Prostate gland (tissue), 2 donors: Measurements from ENCODE around the gene SPATA21. TPM values are rescaled to one million over a fixed set of nuclear protein-coding genes. Genes with fewer than 3 reads are reported as not detected.

Experiments used
- DNase-seq: peaks from one replicate; pipeline ENCODE4 v3.0.0-alpha.2; 2019; ENCODE audit warnings: low spot score
- H3K27ac ChIP-seq, 2 donors: fragments of 200-600 bp; sonication (generic); 2 replicates each; pipeline ENCODE4 v1.5.1; 2017 to 2019
- H3K27me3 ChIP-seq: fragments of 200-600 bp; sonication (generic); replicated peaks from 2 replicates; pipeline ENCODE4 v1.5.1; 2019; ENCODE audit not compliant: insufficient read depth
- H3K36me3 ChIP-seq, 2 donors: fragments of 200-600 bp; sonication (generic); 1 replicate in 1 of 2; 2 replicates in 1 of 2; pipeline versions ENCODE4 v1.5.1 to v1.8.1; 2017 to 2019
- H3K4me1 ChIP-seq: fragments of 200-600 bp; sonication (generic); replicated peaks from 2 replicates; pipeline ENCODE4 v1.5.1; 2019
- H3K4me3 ChIP-seq, 2 donors: fragments of 200-600 bp; sonication (generic); 2 replicates each; pipeline ENCODE4 v1.5.1; 2017 to 2019
- H3K9me3 ChIP-seq: fragments of 200-600 bp; sonication (generic); 2 replicates; pipeline ENCODE4 v1.5.1; 2017
- POLR2A ChIP-seq: fragments of 450-650 bp; IDR thresholded peaks from one replicate; pipeline ENCODE4 v1.6.1; 2016; ENCODE audit warnings: antibody characterized with exemption, mild to moderate bottlenecking
- POLR2AphosphoS5 ChIP-seq: sonication (generic); formaldehyde crosslinking; IDR thresholded peaks from one replicate; pipeline ENCODE4 v1.6.1; 2017; ENCODE audit warnings: antibody characterized with exemption
- WGBS: methylation state at CpG from one replicate; pipeline ENCODE4 v1.1.5; 2018; 5-methylcytosine and 5-hydroxymethylcytosine counted together
- intact Hi-C: fragments of 100-400 bp; cut with DNase I; formaldehyde crosslinking; loops from one replicate; pipeline ENCODE4 v1.14.2; 2022
- total RNA-seq, 2 donors: library from RNA; depleted of rRNA; stranded (reverse); fragments of >200 nt; gene quantifications; one replicate each; pipeline ENCODE4 v1.1.0, GENCODE V29; 2016
- TF ChIP-seq, protein P1 (sequence below), 4 experiments: fragments of 200-600 bp in 2 of 4; fragments of 450-650 bp in 2 of 4; sonication (generic) in 2 of 4; IDR thresholded peaks; 1 replicate in 3 of 4; 2 replicates in 1 of 4; pipeline ENCODE4 v1.5.1; 2016 to 2019; ENCODE audit warnings: antibody characterized with exemption in 4 of 4, mild to moderate bottlenecking in 2 of 4, moderate library complexity in 2 of 4

Gene SPATA21
- total RNA-seq, 2 donors from 2014 or later: not detected

DNA sequence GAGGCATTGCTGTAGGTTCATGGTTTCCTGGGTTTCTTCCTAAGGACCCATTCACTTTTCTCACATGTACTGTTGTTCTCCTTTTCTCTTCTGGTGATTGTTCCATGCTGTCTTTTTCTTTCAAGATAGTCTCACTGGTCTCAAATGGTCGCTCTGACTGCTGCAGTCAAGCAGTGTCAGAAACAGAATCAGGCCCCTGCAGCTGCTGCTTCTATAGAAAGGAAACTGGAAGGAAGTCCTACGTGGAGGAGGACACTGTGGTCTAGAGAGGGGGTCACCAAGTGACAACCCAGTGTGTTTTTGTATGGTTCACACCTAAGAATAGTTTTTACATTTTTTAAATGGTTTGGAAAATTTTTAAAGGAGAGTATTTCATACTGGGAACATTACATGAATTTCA, 5.7 kb upstream of the SPATA21 start:
- H3K36me3 ChIP-seq: peaks cover 2 to 3% of the 10 kb centered on the region in 2 donors
- intact Hi-C loops: no loop called here
- WGBS: 71% methylated on average over 2 of the region's 2 CpGs
- no peak overlapping the region for H3K4me3 ChIP-seq
- no peak for DNase-seq
- H3K27me3 ChIP-seq: no peaks in the 10 kb centered on the region
- H3K9me3 ChIP-seq: no peaks in the 10 kb centered on the region
- H3K27ac ChIP-seq: no peak overlapping the region
- H3K4me1 ChIP-seq: peaks cover 4% of the 10 kb centered on the region
- TF ChIP-seq POLR2AphosphoS5 (no peak), POLR2A (no peak)
- TF ChIP-seq, protein P1, sequence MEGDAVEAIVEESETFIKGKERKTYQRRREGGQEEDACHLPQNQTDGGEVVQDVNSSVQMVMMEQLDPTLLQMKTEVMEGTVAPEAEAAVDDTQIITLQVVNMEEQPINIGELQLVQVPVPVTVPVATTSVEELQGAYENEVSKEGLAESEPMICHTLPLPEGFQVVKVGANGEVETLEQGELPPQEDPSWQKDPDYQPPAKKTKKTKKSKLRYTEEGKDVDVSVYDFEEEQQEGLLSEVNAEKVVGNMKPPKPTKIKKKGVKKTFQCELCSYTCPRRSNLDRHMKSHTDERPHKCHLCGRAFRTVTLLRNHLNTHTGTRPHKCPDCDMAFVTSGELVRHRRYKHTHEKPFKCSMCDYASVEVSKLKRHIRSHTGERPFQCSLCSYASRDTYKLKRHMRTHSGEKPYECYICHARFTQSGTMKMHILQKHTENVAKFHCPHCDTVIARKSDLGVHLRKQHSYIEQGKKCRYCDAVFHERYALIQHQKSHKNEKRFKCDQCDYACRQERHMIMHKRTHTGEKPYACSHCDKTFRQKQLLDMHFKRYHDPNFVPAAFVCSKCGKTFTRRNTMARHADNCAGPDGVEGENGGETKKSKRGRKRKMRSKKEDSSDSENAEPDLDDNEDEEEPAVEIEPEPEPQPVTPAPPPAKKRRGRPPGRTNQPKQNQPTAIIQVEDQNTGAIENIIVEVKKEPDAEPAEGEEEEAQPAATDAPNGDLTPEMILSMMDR (IDR thresholded peaks at IDR 0.05): no peak

DNA sequence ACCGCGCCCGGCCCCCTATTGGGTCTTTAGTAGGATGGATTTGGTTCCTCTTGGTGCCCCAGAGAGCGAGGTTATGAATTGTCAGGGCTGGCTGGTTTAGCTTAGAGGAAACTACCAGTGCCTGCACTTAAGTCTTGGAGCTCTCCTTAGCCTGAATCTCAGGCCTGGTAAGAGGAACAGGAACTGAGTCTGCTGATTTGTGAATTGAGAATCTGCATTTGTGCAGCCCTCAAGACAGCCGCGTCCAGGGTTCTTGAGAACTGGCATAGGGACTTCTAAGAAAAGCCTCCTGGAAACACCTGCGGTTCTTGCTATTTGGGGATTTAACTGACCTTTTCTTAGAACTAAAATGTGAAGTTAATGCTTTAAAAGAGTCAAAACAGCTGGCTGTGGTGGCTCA, 5.0 kb upstream of the SPATA21 start:
- Histone ChIP-seq H3K27ac (no peak overlapping the region), H3K27me3 (no peaks in the 10 kb centered on the region), H3K4me1 (peaks cover 4% of the 10 kb centered on the region), H3K4me3 (no peak overlapping the region), H3K9me3 (no peaks in the 10 kb centered on the region), H3K36me3 (peaks cover 0 to 3% of the 10 kb centered on the region in 2 donors)
- DNase-seq: no peak
- intact Hi-C loops: no loop called here
- 92% methylated on average over 7 of the region's 7 CpGs for WGBS
- TF ChIP-seq POLR2A: no peak
- TF ChIP-seq, protein P1 (IDR thresholded peaks at IDR 0.05): no peak
- no peak for TF ChIP-seq POLR2AphosphoS5

DNA sequence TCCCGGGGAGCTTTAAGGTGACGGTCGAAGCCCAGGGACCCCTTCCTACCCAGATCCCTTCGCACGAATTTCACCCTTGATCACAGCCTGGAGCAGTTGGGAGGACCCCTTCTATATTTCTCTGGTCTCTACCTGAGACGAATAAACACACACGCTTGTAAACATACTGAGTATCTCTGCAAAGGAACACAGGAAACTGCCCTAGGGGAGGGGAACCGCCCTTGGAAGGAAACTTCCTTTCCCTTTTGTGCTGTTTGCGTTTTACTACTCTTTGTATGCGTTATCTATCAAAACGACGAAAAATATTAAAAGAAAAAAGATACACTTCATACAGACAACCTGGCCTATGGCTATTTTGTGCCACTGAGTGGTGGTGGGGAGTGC, 4.0 kb upstream of the SPATA21 start:
- WGBS: 1% methylated on average over 12 of the region's 12 CpGs
- H3K4me3 ChIP-seq: peak overlapping the region; percentile 60 to 68
- H3K4me1 ChIP-seq: peaks cover 4% of the 10 kb centered on the region
- TF ChIP-seq POLR2A: no peak
- no peak for TF ChIP-seq POLR2AphosphoS5
- TF ChIP-seq, protein P1 (IDR thresholded peaks at IDR 0.05): no peak
- H3K27ac ChIP-seq: peak overlapping the region; percentile 78 to 82
- H3K36me3 ChIP-seq: peaks cover 0 to 3% of the 10 kb centered on the region in 2 donors
- H3K27me3 ChIP-seq: no peaks in the 10 kb centered on the region
- H3K9me3 ChIP-seq: no peaks in the 10 kb centered on the region
- intact Hi-C loops: no loop called here
- DNase-seq: no peak

DNA sequence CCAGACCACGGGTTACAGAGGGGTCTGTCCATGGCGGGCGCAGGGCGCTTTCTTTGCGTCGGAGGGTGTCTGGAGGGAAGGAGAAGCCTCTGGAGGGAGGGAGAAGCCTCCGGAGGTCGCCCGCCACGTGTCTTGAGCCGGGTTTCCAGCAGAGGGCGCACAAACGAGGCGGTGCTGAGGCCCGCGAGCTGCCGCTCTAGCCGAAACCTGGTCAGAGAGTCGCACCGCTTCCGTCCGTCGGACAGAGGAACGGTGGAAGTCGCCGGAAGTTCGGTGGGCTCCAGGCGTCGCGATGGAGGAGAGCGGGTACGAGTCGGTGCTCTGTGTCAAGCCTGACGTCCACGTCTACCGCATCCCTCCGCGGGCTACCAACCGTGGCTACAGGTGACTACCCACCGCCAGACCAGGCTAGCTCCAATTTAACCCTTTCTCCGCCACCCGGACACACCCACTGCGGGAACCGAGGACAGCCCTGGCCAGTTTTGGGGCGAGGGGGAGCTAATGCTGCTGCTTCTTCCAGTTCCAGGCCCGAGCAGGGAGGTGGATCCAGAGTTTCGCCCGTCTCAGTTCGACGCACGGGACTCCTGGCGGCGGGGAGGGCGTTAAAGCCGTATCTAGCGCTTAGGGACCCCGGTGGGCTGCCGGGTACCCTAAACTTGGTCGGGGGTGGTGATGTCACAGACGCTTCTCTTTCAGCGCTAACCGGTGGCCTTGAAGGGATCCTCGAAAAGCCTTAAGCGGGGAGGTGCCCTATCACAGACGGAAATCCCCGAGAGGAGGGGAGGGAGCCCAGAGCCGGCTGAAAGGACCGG, 3.5 kb upstream of the SPATA21 start, which contains the start of gene NECAP2:
TSS of gene NECAP2 (plus strand) at position 255 of the 812 bp plus-strand sequence. CDS start at position 293, 38 bp downstream.
- WGBS: under 1% methylated on average over 67 of the region's 68 CpGs
- peak; percentile 89 for DNase-seq
- peaks cover 4% of the 10 kb centered on the region for H3K4me1 ChIP-seq
- peak within 1 kb of the TSS; percentile 78 to 82 for H3K27ac ChIP-seq
- TF ChIP-seq, protein P1 (IDR thresholded peaks at IDR 0.05): peak; percentile 61 to 93 (median 91)
- peak; percentile 92 for TF ChIP-seq POLR2AphosphoS5
- peak; percentile 43 for TF ChIP-seq POLR2A
- intact Hi-C loops: no loop called here
- no peaks in the 10 kb centered on the region for H3K9me3 ChIP-seq
- H3K4me3 ChIP-seq: peak within 1 kb of the TSS; percentile 60 to 68
- peaks cover 0 to 3% of the 10 kb centered on the region in 2 donors for H3K36me3 ChIP-seq
- no peaks in the 10 kb centered on the region for H3K27me3 ChIP-seq

DNA sequence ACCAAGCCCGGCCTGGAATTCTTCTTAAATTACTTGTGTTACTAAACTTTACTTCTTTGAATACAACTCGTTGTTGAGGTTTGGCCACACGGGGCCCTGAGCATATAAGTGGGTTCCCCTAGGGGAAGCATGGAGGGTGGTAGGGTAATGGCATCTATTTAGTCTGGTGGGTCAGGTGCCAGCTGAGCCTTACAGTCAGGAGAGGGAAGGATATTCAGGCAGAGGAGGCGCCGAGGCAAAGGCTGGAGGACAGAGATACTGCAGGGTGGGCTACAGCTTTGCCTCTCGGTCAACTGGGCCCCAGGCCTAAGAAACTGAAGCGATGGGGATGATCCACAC, 2.9 kb upstream of the SPATA21 start:
- Histone ChIP-seq H3K27ac (peak overlapping the region; percentile 78 to 82), H3K9me3 (no peaks in the 10 kb centered on the region), H3K4me3 (peak overlapping the region; percentile 60 to 68), H3K27me3 (no peaks in the 10 kb centered on the region), H3K4me1 (peaks cover 4% of the 10 kb centered on the region), H3K36me3 (peaks cover 0 to 3% of the 10 kb centered on the region in 2 donors)
- 45% methylated on average over 7 of the region's 7 CpGs for WGBS
- no peak for TF ChIP-seq POLR2A
- TF ChIP-seq POLR2AphosphoS5: no peak
- TF ChIP-seq, protein P1 (IDR thresholded peaks at IDR 0.05): no peak
- intact Hi-C loops: no loop called here
- peak; percentile 6 for DNase-seq
